ENCODE measurements around the gene SPRY4. TPM values are rescaled to one million over a fixed set of nuclear protein-coding genes. Genes with fewer than 3 reads are reported as not detected.

SPRY4 gene
- total and polyA plus RNA-seq, 2 of the 8 experiments (the other 6 are each of a cell fraction or from before 2014, with no cell fraction given): 59.1 to 113 TPM

DNA sequence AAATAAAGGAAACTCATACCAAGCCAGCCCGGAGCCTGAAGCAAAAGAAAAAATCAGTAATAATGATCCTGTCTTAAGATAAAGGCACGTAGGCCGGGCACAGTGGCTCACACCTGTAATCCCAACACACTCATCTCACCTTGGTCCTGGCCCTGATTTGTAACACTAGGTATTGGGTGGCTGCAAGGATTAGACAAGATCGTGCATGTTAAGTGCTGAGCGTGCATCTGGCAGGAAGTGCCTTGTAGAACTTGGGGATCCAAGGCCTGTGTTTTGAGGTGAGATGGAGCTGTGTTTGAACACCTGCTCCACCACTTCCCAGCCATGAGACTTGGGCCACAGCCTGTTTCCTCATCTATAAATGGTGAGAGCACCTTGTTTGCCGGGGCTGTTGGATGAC, 41.5 kb downstream of the SPRY4 start (continued):
- TF ChIP-seq, protein P1, sequence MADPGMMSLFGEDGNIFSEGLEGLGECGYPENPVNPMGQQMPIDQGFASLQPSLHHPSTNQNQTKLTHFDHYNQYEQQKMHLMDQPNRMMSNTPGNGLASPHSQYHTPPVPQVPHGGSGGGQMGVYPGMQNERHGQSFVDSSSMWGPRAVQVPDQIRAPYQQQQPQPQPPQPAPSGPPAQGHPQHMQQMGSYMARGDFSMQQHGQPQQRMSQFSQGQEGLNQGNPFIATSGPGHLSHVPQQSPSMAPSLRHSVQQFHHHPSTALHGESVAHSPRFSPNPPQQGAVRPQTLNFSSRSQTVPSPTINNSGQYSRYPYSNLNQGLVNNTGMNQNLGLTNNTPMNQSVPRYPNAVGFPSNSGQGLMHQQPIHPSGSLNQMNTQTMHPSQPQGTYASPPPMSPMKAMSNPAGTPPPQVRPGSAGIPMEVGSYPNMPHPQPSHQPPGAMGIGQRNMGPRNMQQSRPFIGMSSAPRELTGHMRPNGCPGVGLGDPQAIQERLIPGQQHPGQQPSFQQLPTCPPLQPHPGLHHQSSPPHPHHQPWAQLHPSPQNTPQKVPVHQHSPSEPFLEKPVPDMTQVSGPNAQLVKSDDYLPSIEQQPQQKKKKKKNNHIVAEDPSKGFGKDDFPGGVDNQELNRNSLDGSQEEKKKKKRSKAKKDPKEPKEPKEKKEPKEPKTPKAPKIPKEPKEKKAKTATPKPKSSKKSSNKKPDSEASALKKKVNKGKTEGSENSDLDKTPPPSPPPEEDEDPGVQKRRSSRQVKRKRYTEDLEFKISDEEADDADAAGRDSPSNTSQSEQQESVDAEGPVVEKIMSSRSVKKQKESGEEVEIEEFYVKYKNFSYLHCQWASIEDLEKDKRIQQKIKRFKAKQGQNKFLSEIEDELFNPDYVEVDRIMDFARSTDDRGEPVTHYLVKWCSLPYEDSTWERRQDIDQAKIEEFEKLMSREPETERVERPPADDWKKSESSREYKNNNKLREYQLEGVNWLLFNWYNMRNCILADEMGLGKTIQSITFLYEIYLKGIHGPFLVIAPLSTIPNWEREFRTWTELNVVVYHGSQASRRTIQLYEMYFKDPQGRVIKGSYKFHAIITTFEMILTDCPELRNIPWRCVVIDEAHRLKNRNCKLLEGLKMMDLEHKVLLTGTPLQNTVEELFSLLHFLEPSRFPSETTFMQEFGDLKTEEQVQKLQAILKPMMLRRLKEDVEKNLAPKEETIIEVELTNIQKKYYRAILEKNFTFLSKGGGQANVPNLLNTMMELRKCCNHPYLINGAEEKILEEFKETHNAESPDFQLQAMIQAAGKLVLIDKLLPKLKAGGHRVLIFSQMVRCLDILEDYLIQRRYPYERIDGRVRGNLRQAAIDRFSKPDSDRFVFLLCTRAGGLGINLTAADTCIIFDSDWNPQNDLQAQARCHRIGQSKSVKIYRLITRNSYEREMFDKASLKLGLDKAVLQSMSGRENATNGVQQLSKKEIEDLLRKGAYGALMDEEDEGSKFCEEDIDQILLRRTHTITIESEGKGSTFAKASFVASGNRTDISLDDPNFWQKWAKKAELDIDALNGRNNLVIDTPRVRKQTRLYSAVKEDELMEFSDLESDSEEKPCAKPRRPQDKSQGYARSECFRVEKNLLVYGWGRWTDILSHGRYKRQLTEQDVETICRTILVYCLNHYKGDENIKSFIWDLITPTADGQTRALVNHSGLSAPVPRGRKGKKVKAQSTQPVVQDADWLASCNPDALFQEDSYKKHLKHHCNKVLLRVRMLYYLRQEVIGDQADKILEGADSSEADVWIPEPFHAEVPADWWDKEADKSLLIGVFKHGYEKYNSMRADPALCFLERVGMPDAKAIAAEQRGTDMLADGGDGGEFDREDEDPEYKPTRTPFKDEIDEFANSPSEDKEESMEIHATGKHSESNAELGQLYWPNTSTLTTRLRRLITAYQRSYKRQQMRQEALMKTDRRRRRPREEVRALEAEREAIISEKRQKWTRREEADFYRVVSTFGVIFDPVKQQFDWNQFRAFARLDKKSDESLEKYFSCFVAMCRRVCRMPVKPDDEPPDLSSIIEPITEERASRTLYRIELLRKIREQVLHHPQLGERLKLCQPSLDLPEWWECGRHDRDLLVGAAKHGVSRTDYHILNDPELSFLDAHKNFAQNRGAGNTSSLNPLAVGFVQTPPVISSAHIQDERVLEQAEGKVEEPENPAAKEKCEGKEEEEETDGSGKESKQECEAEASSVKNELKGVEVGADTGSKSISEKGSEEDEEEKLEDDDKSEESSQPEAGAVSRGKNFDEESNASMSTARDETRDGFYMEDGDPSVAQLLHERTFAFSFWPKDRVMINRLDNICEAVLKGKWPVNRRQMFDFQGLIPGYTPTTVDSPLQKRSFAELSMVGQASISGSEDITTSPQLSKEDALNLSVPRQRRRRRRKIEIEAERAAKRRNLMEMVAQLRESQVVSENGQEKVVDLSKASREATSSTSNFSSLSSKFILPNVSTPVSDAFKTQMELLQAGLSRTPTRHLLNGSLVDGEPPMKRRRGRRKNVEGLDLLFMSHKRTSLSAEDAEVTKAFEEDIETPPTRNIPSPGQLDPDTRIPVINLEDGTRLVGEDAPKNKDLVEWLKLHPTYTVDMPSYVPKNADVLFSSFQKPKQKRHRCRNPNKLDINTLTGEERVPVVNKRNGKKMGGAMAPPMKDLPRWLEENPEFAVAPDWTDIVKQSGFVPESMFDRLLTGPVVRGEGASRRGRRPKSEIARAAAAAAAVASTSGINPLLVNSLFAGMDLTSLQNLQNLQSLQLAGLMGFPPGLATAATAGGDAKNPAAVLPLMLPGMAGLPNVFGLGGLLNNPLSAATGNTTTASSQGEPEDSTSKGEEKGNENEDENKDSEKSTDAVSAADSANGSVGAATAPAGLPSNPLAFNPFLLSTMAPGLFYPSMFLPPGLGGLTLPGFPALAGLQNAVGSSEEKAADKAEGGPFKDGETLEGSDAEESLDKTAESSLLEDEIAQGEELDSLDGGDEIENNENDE (IDR thresholded peaks at IDR 0.05; ENCODE audit: insufficient replicate concordance, low read length): no peak
- no peak for TF ChIP-seq NANOG (IDR thresholded peaks at IDR 0.05; ENCODE audit: insufficient read depth, low read depth, low read length, poor library complexity, severe bottlenecking)
- TF ChIP-seq SIRT6 (IDR thresholded peaks at IDR 0.05; ENCODE audit: low read length): no peak
- no peak for TF ChIP-seq BACH1 (IDR thresholded peaks at IDR 0.05; ENCODE audit: low read length)
- no peak for TF ChIP-seq MAFK (IDR thresholded peaks at IDR 0.05; ENCODE audit: low read depth, low read length)
- no peak for TF ChIP-seq SUZ12 (IDR thresholded peaks at IDR 0.05; ENCODE audit: low read length)
- no peak for TF ChIP-seq GABPA (IDR thresholded peaks at IDR 0.05; ENCODE audit: borderline replicate concordance, insufficient read depth, low read length)
- TF ChIP-seq TCF12 (IDR thresholded peaks at IDR 0.05; ENCODE audit: low read depth, low read length): no peak

All from H1 (cell line).